K562 (cell line): ENCODE results near the gene WNK1. TPM values are rescaled to one million over a fixed set of nuclear protein-coding genes. Genes with fewer than 3 reads are reported as not detected.

Experiments
- CEBPG ChIP-seq, 3 experiments: fragments of 200-800 bp in 1 of 3; sonication (Bioruptor generic) in 1 of 3; sonication (generic) in 1 of 3; formaldehyde crosslinking in 1 of 3; IDR thresholded peaks in 2 of 3; conservative IDR thresholded peaks in 1 of 3; 2 replicates each; pipeline versions ENCODE4 v1.6.1 to v1.8.0; 2016 to 2022; ENCODE audit warnings: missing compliant biosample characterization in 2 of 3, missing genetic modification characterization in 2 of 3, mild to moderate bottlenecking in 1 of 3, missing genetic modification reagents in 1 of 3
- E2F8 ChIP-seq: fragments of 450-650 bp; IDR thresholded peaks from 2 replicates; pipeline ENCODE4 v1.7.1; 2018; ENCODE audit warnings: mild to moderate bottlenecking, low read depth; ENCODE audit not compliant: partially characterized antibody
- E4F1 ChIP-seq: fragments of 250-450 bp; sonication (Bioruptor Pico); IDR thresholded peaks from 2 replicates; pipeline ENCODE4 v1.5.0; 2021; ENCODE audit warnings: mild to moderate bottlenecking, borderline replicate concordance
- ELF4 ChIP-seq: fragments of 450-650 bp; formaldehyde crosslinking; IDR thresholded peaks from 2 replicates; pipeline ENCODE4 v1.4.0; 2022; ENCODE audit warnings: missing genetic modification characterization
- HMG20B ChIP-seq: fragments of 250-450 bp; sonication (Bioruptor Pico); IDR thresholded peaks from 2 replicates; pipeline ENCODE4 v1.5.0; 2021; ENCODE audit warnings: mild to moderate bottlenecking
- KDM2B ChIP-seq: fragments of 250-450 bp; sonication (Bioruptor Pico); IDR thresholded peaks from 2 replicates; pipeline ENCODE4 v1.8.0; 2021; ENCODE audit warnings: mild to moderate bottlenecking, moderate library complexity
- NR0B1 ChIP-seq: fragments of 450-650 bp; IDR thresholded peaks from one replicate; pipeline ENCODE4 v1.6.1; 2018; ENCODE audit warnings: mild to moderate bottlenecking, moderate library complexity; ENCODE audit not compliant: partially characterized antibody
- PATZ1 ChIP-seq: fragments of 250-450 bp; sonication (Bioruptor Pico); IDR thresholded peaks from 2 replicates; pipeline ENCODE4 v1.5.0; 2020; ENCODE audit warnings: mild to moderate bottlenecking, borderline replicate concordance
- PHB ChIP-seq: fragments of 250-450 bp; sonication (Bioruptor Pico); IDR thresholded peaks from 2 replicates; pipeline ENCODE4 v1.5.0; 2021
- STAT6 ChIP-seq: sonication (generic); formaldehyde crosslinking; IDR thresholded peaks from 2 replicates; pipeline ENCODE4 v1.8.1; 2023; ENCODE audit warnings: mild to moderate bottlenecking, missing genetic modification reagents
- TAF1 ChIP-seq: IDR thresholded peaks from 2 replicates; pipeline ENCODE4 v1.6.1; 2011; ENCODE audit warnings: mild to moderate bottlenecking, low read length, moderate library complexity; ENCODE audit not compliant: insufficient read depth, control insufficient read depth, severe bottlenecking; ENCODE audit errors: extremely low read depth
- ZNF12 ChIP-seq: sonication (generic); formaldehyde crosslinking; IDR thresholded peaks from 2 replicates; pipeline ENCODE4 v1.4.0; 2020; ENCODE audit warnings: mild to moderate bottlenecking, missing genetic modification reagents
- ZNF444 ChIP-seq: fragments of 250-450 bp; sonication (Bioruptor Pico); IDR thresholded peaks from 2 replicates; pipeline ENCODE4 v1.4.0; 2020; ENCODE audit warnings: mild to moderate bottlenecking, moderate library complexity
- ZZZ3 ChIP-seq: fragments of 450-650 bp; IDR thresholded peaks from 2 replicates; pipeline ENCODE4 v1.6.1; 2016; ENCODE audit warnings: antibody characterized with exemption, mild to moderate bottlenecking, moderate library complexity
- polyA plus RNA-seq, 8 experiments: library from polyadenylated mRNA; depleted of rRNA in 4 of 8; stranded (reverse) in 5 of 8; unstranded in 3 of 8; fragments of >200 nt; fragmentation: Nextera tagmentation in 2 of 8; fragmentation: Illumina TruSeq in 1 of 8; extraction: Ambion mirVana in 2 of 8; extraction: Trizol in 1 of 8; gene quantifications; 2 replicates each; pipeline versions ENCODE4 v1.2.1 to v1.2.3, GENCODE V29; 2011 to 2014; ENCODE audit warnings: inconsistent platforms in 1 of 8, missing spikeins in 1 of 8
- total RNA-seq, 7 experiments: library from RNA; depleted of rRNA in 6 of 7; stranded (reverse); fragments of >200 nt in 6 of 7; fragmentation: Illumina TruSeq in 2 of 7; extraction: Trizol in 2 of 7; gene quantifications; 2 replicates each; pipeline versions ENCODE4 v1.2.1 to v1.2.3, GENCODE V29; 2011 to 2021; ENCODE audit warnings: low replicate concordance in 1 of 7

The WNK1 gene
- total and polyA plus RNA-seq, 9 of the 15 experiments (the other 6 are each of a cell fraction or from before 2014, with no cell fraction given) = 4.3 to 73.9 (median 31.0) TPM

GRCh38 chr12:949453-950191 lies 197.2 kb downstream of the WNK1 start, which contains the start of gene RAD52 (continued):
- no peak for TF ChIP-seq PATZ1 (CRISPR knock-in tag)
- no peak for TF ChIP-seq ZZZ3
- TF ChIP-seq KDM2B (CRISPR knock-in tag) = no peak
- TF ChIP-seq NR0B1 = no peak
- TF ChIP-seq E2F8 = peak; percentile 91
- no peak for TF ChIP-seq STAT6 (CRISPR knock-in tag)
- TF ChIP-seq ELF4 (CRISPR knock-in tag) = no peak
- TF ChIP-seq TAF1 = peak; percentile 75
- TF ChIP-seq ZNF444 (CRISPR knock-in tag) = no peak
- TF ChIP-seq CEBPG (CRISPR knock-in tag; IDR thresholded peaks at IDR 0.05) = no peak
- TF ChIP-seq CEBPG (tag; conservative IDR thresholded peaks at IDR 0.05 in 1 of 2, IDR thresholded peaks at IDR 0.05 in 1 of 2) = no peak
- peak; percentile 94 for TF ChIP-seq E4F1 (CRISPR knock-in tag)
- TF ChIP-seq PHB (CRISPR knock-in tag) = no peak
- TF ChIP-seq HMG20B (CRISPR knock-in tag) = no peak
- TF ChIP-seq ZNF12 (CRISPR knock-in tag) = no peak
